ENCODE results near the gene ROR2.
"Not testable (repeated sequence)": the region's sequence is repeated elsewhere in the genome, so short reads cannot be mapped to it uniquely, and the experiment has no call there.

- TF ChIP-seq, protein P1, sequence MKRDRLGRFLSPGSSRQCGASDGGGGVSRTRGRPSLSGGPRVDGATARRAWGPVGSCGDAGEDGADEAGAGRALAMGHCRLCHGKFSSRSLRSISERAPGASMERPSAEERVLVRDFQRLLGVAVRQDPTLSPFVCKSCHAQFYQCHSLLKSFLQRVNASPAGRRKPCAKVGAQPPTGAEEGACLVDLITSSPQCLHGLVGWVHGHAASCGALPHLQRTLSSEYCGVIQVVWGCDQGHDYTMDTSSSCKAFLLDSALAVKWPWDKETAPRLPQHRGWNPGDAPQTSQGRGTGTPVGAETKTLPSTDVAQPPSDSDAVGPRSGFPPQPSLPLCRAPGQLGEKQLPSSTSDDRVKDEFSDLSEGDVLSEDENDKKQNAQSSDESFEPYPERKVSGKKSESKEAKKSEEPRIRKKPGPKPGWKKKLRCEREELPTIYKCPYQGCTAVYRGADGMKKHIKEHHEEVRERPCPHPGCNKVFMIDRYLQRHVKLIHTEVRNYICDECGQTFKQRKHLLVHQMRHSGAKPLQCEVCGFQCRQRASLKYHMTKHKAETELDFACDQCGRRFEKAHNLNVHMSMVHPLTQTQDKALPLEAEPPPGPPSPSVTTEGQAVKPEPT (CRISPR knock-in tag; IDR thresholded peaks at IDR 0.05; ENCODE audit: low read depth) = not testable (repeated sequence)
- not testable (repeated sequence) for TF ChIP-seq SMAD3 (CRISPR knock-in tag; IDR thresholded peaks at IDR 0.05); ZNF510 (CRISPR knock-in tag; IDR thresholded peaks at IDR 0.05; ENCODE audit: low read depth)
Measured at GRCh38 chr9:91622121-91622520, 327.9 kb downstream of the ROR2 start.
